HG03457 (cell line): Measurements from ENCODE around the gene THBS3.
"Not testable (repeated sequence)": the region's sequence is repeated elsewhere in the genome, so short reads cannot be mapped to it uniquely, and the experiment has no call there.

Experiments used
- ATAC-seq: cut with Tn5 transposase; IDR thresholded peaks from one replicate; pipeline ENCODE4 v1.9.1; 2021; ENCODE audit warnings: moderate number of reproducible peaks; ENCODE audit not compliant: unreplicated experiment

The THBS3 gene

DNA sequence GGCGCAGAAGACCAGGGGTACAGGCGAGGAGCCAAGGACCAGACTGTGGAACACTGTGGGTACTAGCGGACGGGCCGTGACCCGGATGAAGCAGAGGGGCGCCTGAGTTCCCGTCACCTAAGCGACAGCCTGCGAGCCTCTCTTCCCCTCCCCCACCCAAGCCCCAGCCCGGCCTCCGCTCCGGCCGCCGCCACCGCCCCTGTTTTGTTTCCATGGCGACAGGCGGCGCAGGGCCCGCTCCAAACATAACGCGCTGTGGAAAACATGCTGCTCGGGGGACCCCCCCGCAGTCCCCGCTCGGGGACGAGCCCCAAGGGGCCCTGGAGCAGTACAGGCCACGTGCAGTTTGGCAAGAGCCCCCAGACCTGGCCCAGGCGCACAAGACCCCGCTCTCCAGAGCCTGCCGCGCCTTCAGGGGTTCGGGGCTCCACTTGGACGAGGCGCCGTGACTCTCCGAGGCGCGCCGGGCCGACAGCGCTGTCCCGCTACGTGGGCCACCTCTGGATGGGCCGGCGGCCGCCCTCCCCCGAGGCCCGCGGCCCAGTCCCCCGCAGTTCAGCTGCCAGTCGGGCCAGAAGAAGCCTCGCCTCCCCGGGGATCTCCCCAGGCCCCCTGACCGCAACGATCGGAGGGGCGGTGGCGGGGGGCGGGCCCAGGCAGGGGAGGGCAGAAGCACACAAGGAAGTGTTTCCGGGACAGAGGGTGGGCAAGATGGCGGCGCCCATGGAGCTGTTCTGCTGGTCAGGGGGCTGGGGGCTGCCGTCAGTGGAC lies 1.0 kb upstream of the THBS3 start, which contains the start of gene MTX1:
TSS of gene MTX1 (plus strand) at position 155 of the 771 bp plus-strand sequence. CDS start at position 265, 110 bp downstream.
- ATAC-seq: peak; percentile 38

DNA sequence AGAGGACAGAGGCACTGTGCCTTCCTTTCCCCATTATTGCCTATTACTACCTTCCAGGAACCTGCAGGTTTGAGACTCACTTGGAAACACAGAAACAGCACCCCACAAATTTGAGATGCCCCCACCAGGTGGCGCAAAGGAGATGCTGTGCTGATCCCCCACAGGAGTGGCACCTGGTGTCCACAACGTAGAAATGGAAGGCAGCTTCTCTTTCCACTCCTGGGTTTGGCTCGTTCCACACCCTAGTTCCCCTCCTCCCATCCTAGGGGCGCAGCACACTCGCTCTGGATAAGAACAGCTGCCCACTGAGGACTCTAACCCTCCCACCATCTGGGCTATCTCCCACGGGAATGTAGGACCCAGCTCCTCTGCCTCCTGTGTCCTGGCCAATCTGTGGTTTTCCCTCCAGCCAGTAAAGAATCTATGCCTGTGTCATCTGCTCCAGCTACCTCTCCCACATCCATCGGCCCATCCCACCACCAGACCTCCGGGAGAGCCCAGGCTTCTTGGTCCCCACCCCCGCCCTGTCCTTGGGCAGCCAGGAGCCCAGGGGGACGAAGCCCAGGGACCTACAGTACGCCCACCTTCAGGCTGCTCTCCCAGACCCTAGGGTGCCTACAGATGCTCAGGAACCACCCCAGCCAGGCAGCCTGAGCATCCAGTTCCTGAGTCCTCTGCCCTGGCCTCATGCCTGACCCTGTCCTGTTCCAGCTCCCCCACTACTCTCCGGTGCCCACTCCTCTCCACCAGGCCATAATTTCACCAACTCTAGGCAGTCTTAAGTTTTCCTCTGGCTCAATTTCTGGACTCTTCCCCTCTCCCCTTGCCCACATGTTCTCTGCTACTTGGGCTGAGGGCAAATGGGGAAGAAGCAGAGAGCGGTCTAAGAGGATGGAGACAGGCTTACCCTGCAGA lies 549 bp downstream of the THBS3 start:
- no peak for ATAC-seq

DNA sequence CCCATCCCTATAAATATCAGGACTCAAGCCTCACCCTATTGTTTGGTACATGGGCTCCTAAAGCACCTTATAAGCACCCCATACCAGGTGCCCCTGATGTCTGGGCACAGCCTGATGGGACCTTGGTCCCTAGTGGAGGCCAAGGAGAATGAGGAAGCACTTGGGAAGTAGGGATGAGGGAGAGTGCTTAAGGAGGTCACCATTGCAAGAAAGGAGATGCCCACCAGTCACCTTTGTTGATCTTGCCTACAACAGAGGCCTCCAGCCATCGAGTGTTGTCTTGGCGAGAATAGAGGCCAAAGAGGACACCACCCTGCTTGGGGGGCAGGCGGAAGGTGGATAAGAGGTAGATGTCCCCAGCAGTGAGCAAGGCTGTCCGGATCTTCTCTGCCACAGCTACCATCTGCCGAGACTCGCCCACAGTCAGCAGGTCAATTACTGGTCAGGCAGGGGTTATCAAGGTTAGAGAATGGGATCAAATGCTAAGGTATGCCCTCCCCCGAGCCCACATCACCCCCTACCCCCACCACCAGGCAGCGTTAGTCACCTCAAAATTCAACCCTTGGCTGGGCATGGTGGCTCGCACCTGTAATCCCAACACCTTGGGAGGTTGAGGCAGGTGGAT lies 1.6 kb downstream of the THBS3 start:
- ATAC-seq: no peak

DNA sequence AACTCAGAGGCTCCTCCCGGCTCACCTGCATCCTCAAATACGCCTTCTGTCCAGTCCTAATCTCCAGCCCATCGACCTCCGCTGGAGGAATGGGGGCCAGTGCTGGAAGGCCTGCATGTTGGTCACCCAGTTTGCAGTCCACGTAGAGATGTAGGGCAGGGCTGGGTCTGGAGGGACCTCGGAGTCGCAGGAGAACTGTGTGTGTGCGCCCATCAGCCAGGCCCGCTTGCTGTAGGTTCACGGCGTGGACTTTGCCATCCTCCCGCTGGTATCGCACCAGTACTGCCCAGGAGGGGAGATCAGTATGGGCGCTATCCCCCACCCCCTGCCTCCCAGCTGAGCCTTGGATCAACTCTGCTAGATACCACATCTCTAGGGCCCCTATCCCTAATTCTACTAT lies 2.7 kb downstream of the THBS3 start:
- no peak for ATAC-seq

DNA sequence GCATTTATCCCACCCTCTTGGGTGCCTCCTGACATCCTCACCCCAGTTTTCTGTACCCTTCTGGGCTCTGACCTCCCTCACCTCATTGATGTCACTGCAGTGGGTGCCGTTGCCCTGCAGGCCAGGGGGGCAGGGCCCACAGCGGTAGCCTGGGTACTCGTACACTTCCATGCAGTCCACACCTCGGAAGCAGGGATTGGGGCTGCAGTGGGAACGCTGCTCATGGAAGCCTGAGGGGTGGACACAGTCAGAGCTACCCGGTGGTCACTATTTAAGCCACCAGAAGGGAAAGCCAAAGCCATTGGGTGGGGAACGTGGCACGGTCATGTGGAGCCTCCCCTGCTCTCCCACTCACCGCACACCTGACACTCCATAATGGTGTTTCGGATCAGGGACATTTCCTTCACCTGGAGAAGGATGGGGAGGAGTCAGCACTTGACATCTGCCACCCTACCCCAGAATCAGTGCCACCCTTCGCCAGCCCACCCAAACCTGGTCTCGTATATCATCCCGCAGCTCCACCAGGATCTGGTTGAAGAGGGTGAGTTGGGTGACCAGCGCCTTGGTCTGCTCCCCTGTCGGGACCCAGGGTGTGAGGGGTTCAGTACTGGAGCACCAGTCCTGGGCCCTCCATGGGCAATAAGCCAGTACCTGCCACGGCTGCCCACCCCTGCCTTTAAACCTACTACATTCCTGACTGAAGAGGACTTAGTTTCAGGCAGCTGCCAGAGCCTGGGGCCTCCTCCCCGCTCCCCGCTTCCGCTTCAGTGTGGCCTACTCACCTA lies 4.8 kb downstream of the THBS3 start:
- no peak for ATAC-seq

DNA sequence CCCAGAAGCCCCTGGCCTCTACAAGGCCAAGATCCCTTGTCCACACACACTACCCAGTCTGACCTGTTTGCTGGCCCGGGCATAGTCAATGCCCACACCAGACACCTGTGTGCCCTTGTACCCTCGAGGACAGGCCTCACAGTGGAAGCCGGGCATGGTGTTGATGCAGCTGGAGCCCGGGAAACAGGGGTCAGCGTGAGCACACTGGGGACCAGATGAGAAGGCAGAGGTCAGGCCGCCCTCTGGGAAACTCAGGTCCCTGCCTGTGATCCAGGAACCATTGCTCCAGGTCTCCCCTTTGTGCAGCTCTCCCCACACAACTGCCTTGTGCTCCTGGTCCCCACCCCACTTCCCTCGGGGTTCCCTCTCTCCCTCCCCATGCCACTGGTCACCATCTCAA lies 5.5 kb downstream of the THBS3 start:
- no peak for ATAC-seq

DNA sequence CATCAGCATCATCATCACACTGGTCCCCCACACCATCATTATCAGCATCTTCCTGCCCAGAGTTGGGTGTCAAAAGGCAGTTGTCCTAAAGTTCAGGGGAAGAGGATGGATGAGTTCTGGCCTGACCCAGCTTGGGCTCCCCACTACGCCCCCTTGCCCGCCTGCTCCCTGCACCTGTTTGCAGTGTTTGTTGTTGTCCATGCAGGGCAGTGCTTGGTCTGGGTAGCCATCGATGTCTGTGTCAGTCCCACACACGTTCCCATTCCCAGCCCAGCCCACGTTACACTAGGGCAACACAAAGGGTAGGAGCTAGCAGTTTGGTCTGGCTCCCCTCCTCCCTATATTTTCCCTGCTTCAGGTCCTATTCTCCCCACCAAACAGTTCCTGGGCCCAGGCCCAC lies 6.8 kb downstream of the THBS3 start:
- no peak for ATAC-seq

DNA sequence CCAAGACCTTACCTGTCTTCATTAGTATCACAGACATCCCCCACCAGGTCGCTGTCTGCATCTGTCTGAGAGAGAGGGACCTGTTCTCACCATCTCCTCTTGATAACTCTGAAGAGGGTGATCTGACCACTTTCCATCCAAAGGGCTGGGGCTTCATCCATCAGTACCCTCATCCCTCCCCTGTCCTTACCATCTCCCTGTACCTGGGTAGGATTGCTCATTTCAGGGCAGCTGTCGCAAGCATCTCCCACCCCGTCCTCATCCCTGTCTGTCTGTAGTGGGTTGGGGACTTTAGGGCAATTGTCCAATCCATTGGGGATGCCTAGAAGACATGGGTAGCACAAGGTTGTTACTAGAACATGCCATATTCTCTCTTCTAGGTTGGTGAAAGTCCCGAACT lies 7.9 kb downstream of the THBS3 start:
- ATAC-seq: no peak

DNA sequence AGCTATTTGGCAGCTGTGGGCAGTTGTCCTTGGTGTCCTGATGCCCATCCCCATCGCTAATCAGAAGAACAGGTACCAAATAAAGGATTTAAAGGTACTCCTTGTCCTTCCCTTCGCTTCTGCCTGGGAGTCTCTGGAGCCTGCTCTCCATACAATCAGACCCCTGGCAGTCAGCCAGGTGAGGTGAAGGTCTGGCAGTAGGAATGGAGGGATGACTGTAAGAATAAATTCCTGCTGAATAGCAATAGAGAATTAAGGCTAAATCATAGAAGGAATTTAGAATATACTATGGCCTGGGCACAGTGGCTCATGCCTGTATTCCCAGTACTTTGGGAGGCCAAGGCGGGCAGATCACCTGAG lies 9.2 kb downstream of the THBS3 start:
- no peak for ATAC-seq

DNA sequence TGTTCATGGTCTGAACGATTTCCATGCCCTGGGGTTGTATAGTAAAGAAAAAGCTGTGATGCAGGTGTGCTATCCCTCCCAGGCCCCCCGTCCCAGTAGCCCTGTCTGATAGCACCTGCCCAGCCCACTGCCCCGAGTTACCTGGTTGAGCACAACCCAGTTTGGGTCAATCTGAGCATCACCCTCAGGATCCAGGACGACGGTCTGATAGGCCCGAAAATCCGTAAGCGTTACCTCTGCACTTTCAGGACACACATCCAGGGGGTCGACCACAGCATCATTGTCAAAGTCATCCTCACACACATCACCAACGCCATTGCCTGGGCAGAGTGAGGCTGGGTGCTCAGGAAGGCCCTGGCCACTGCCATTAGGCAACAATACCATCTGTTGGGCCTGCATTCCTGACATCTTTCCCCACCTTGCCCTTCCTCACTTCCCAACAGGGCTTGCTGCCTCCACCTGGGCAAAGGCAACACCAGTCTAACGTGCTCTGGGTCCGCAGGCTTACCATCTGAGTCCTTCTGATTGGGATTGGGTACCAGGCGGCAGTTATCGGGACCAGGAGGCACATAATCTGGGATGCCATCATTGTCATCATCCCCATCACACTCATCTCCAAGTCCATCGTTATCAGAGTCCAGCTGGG lies 9.7 kb downstream of the THBS3 start:
- no peak for ATAC-seq

DNA sequence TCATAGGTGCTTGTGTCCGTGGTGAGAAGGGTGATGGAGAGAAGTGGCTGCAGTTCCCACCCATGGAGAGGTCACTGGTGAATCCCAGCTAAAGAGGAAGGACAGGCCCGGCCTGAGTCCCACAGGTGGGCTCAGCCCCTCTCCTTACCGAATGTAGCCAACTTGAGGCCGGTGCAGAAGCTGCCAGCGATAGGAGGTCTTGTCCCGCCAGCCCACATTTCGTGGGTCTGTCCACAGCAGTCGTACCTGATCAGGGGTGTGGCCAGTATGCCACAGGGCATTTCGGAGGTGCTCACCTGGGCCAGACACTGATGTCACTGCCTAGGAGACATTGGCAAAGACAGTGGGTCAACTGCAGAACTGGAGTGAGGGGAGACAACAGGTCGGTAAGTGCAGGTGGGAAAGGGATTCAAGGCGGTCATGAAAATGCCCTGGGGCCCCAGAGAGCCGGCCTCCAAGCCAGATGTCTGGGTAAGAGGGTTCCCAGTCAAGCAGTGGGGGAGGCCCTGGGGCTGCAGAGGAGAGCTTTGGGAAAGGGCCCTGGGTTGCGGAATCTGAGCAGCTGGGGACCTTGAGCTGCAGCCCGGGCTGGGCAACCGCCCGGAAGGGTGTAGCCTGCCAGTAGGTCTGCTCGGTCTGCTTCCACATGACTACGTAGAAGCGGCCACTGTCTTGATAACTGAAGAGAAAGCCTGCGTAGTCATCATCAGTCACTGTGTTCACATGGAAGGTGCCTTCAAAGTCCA lies 10.6 kb downstream of the THBS3 start:
- ATAC-seq: no peak

DNA sequence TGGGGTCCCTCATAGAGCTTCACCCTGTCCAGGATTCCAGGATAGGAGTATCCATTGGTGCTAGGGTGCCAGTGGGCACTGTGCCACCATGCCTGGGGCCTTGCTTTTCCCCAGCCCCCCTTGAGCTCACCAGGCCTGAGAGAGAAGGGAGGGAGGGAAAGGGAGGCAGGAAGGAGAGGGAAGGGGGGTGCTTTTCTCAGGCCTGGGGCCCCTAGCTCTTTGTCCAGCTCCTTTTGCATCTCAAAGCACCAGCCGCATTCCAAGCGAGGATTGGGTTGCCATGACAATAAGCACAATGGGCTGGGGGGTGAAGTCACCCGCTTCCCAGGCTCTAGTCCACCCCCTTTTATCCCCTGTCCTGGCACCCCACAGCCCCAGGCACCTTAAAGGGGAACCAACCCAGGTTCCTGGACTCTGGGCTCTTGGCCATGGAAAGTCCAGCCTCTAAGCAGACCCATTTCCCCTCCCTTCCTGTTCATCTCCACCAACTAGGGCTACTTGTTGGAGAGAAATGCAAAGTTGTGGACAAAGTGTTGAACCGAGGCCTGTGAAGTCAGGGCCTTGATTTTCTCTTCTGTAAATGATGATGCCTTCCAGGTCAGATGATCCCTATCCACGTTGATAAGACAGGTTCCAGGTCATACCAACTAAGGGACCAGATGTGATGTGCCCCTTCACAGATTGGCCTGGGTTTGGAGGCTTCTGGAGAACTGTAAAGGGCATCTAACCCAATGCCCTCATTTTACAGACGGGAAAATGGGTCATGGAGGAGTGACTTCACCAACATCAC lies 11.4 kb downstream of the THBS3 start:
- no peak for ATAC-seq

DNA sequence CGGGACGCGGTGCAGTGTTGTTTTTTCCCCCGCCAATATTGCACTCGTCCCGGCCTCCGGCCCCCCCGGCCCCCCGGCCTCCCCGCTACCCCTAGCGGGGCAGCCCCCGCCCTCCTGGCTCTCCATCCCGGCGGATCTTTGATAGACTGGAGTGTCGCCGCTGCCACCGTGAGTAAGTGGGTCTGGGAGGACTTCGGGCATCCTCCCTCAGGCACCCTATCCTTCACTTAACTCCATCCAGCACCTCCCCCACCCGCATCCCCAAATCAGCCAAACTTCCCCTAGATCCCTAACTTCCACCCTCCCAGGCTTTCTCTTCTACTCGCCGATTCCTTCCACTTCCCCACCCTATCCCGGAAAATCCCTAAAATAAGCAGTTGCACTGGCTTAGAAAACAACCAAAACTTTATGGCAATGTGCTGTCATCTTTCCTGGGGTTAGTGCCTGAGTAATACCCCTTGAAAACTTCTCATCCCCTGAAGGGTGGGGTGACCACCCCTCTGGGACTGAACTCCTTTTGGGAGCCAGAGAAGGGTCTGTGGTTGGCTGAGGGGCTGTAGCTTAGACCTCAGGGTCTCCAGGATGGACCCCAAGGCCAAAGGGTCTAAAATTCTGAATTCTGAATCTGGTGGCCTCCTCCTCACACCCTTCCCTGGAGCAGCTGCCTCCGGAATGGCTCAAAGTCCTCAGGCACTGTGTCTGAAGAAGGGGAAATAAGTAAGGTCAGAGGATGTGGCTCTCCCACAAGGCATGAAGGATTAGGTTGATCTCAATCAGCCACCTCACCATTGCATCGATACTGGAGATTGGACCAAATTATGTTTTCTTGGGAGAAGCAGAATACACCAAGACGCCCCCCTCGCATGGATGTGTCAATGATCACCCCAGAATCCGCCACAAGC lies 12.2 kb downstream of the THBS3 start:
- no peak for ATAC-seq

DNA sequence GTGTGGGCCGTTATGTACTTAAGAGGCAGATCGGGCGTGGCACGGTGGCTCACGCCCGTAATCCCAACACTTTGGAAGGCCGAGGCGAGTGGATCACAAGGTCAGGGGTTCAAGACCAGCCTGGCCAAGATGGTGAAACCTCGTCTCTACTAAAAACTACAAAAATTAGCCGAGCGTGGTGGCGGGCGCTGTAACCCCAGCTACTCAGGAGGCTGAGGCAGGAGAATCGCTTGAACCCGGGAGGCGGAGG lies 13.8 kb downstream of the THBS3 start:
- ATAC-seq: not testable (repeated sequence)

DNA sequence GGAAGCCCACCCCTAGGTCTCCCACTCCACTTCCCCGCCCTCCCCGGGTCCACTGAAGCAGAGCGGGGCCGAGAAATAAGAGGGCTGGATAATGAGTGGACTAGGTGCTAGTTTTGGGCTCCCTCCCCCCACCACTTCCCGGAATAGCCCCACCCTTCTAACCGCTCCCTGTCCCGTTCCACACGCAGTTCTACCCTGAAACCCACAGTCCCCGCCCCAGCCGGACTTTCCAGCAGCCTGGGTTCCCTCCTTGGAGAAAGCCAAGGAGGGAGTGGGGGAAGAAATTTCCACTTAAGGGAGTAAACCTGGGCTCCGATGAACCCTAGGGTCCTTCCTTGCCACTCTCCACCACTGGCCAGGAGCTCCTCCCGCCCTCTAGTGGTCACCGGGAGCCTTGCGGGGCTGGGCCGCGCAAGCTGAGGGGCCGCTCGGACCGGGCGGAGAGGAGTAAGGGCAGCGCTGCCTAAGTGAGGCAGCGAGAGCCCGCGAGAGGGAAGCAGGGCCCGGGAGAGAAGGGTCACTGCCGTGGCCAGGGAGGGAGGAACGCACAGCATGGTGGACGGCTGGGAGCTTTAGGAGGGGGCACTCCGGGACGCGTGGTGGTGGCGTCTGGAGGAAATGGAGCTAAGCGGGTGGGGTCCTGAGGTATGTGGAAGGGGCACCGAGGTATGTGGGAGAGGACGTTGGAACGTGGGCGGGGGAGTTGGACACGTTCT lies 14.3 kb downstream of the THBS3 start:
- ATAC-seq: peak; percentile 41

DNA sequence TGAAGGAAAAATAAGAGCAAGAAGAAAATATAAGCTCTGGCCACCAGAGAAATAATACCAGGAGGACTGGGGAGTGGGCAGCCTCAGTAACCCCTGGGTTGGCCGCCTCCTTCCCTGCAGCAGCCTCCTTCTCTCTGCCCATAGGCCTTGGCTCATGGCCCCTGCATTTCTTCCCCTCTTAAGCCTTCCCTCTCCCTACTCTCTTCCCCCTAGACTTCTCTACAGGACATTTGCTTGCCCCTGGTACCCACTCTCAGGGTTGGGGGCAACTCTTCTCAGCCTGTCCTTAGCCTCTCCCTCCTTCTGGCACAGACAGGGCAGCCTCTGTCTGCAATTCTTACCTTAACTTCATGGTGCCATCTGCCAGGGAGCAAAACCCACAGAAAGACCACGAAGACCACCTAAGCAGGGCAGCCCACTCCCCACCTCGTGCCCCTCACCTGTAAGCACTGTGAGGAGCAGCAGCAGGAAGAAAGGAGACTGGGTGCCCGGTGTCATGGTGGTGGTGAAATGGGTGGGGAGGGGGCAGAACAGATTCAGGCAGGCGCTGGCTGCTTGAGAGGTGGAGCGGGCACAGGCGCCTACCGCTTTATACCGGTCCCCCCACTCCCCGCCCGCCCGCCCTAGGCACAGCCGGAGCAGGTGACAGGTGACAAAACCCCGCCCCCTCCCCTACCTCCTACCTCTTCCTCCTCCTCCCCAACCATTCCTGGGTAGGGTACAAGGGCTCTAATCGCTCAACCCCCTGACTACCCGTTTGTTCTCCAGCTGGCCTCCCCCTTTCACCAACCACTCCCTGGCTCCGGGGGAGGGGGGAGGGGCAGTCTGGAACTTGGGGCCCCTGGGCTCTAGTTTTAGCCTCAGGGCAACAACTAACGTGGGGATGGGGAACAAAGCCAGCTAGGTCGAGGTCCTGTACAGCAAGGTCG lies 15.1 kb downstream of the THBS3 start:
- ATAC-seq: no peak
